Gastroesophageal sphincter (tissue), 3 donors: ENCODE results near the gene SLC6A19.

Experiments
- CTCF ChIP-seq, 4 experiments: fragments of 200-600 bp in 2 of 4; fragments of 450-650 bp in 2 of 4; sonication (generic) in 1 of 4; IDR thresholded peaks; one replicate each; pipeline ENCODE4 v1.5.1; 2017 to 2019; ENCODE audit warnings: antibody characterized with exemption in 4 of 4, mild to moderate bottlenecking in 2 of 4, moderate library complexity in 2 of 4
- EP300 ChIP-seq: sonication (generic); formaldehyde crosslinking; IDR thresholded peaks from one replicate; pipeline ENCODE4 v1.6.1; 2017; ENCODE audit warnings: antibody characterized with exemption, mild to moderate bottlenecking
- POLR2A ChIP-seq, 2 donors: fragments of 450-650 bp; IDR thresholded peaks; one replicate each; pipeline ENCODE4 v1.6.1; 2017; ENCODE audit warnings: antibody characterized with exemption in 2 of 2, mild to moderate bottlenecking in 2 of 2, moderate library complexity in 1 of 2
- POLR2AphosphoS5 ChIP-seq: sonication (generic); formaldehyde crosslinking; IDR thresholded peaks from one replicate; pipeline ENCODE4 v1.6.1; 2017; ENCODE audit warnings: antibody characterized with exemption

- TF ChIP-seq POLR2A (IDR thresholded peaks at IDR 0.05): no peak
- TF ChIP-seq CTCF (IDR thresholded peaks at IDR 0.05): no peak
- TF ChIP-seq POLR2AphosphoS5: no peak
- TF ChIP-seq EP300: no peak
Observed at GRCh38 chr5:1158647-1159340, 42.6 kb upstream of the SLC6A19 start.
